Measurements from ENCODE around the gene SH3TC1.

Gene SH3TC1

GRCh38 chr4:8211737-8212581, 12.9 kb downstream of the SH3TC1 start:
- Histone ChIP-seq H3K4me2 (ENCODE audit: low read length) (no peak overlapping the region), H4K20me1 (ENCODE audit: insufficient read depth, low read length) (no peaks in the 10 kb centered on the region), H3K4me3 (ENCODE audit: low read length) (no peak overlapping the region), H3K9ac (ENCODE audit: low read length) (no peak overlapping the region), H2AFZ (ENCODE audit: low read depth, low read length) (no peak overlapping the region), H3K27ac (ENCODE audit: low read length) (no peak overlapping the region), H3K79me2 (ENCODE audit: low read length) (no peaks in the 10 kb centered on the region), H3K4me1 (ENCODE audit: low read length) (no peaks in the 10 kb centered on the region), H3K36me3 (replicated peaks; ENCODE audit: low read depth, low read length) (no peaks in the 10 kb centered on the region), H3K27me3 (ENCODE audit: low read depth, low read length) (no peaks in the 10 kb centered on the region), H3K9me3 (ENCODE audit: insufficient read depth, low read length) (no peaks in the 10 kb centered on the region)
- TF ChIP-seq EZH2phosphoT487 (IDR thresholded peaks at IDR 0.05; ENCODE audit: low read depth) (no peak), CTCF (IDR thresholded peaks at IDR 0.05; ENCODE audit: low read depth, low read length) (no peak)

- H3K27me3 ChIP-seq (ENCODE audit: low read depth, low read length): no peaks in the 10 kb centered on the region
- H4K20me1 ChIP-seq (ENCODE audit: insufficient read depth, low read length): no peaks in the 10 kb centered on the region
- no peaks in the 10 kb centered on the region for H3K9me3 ChIP-seq (ENCODE audit: insufficient read depth, low read length)
- no peak overlapping the region for H3K4me3 ChIP-seq (ENCODE audit: low read length)
- no peaks in the 10 kb centered on the region for H3K36me3 ChIP-seq (replicated peaks; ENCODE audit: low read depth, low read length)
- no peak overlapping the region for H3K9ac ChIP-seq (ENCODE audit: low read length)
- H3K79me2 ChIP-seq (ENCODE audit: low read length): no peaks in the 10 kb centered on the region
- no peak overlapping the region for H2AFZ ChIP-seq (ENCODE audit: low read depth, low read length)
- H3K4me1 ChIP-seq (ENCODE audit: low read length): no peaks in the 10 kb centered on the region
- no peak for TF ChIP-seq CTCF (IDR thresholded peaks at IDR 0.05; ENCODE audit: low read depth, low read length)
- TF ChIP-seq EZH2phosphoT487 (IDR thresholded peaks at IDR 0.05; ENCODE audit: low read depth): no peak
- H3K4me2 ChIP-seq (ENCODE audit: low read length): no peak overlapping the region
- no peak overlapping the region for H3K27ac ChIP-seq (ENCODE audit: low read length)
Observed at GRCh38 chr4:8212622-8213021, 13.5 kb downstream of the SH3TC1 start.

DNA sequence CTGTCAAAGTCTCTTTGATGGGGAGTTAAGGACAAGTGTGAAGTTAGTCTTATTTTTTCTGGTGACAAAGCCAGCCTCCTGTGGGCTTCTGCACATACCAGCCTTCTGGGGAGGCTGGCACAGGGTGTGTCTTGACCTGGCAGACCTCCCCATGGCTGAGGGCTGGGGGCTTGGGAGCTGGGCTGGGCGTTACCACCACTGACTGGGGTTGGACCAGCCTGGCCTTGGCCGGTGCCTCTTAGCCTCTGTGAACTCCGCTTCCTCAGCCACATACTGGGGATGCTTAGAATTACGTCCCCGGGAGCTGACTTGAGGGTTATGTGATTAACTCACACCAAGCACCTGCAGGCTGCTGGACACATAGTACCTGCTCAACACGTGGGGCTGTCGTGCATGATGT, 14.0 kb downstream of the SH3TC1 start:
- H3K9me3 ChIP-seq (ENCODE audit: insufficient read depth, low read length): no peaks in the 10 kb centered on the region
- no peak overlapping the region for H3K9ac ChIP-seq (ENCODE audit: low read length)
- H3K79me2 ChIP-seq (ENCODE audit: low read length): no peaks in the 10 kb centered on the region
- H3K4me3 ChIP-seq (ENCODE audit: low read length): no peak overlapping the region
- no peak for TF ChIP-seq CTCF (IDR thresholded peaks at IDR 0.05; ENCODE audit: low read depth, low read length)
- no peak for TF ChIP-seq EZH2phosphoT487 (IDR thresholded peaks at IDR 0.05; ENCODE audit: low read depth)
- H4K20me1 ChIP-seq (ENCODE audit: insufficient read depth, low read length): no peaks in the 10 kb centered on the region
- H3K4me2 ChIP-seq (ENCODE audit: low read length): no peak overlapping the region
- no peaks in the 10 kb centered on the region for H3K27me3 ChIP-seq (ENCODE audit: low read depth, low read length)
- H3K4me1 ChIP-seq (ENCODE audit: low read length): no peaks in the 10 kb centered on the region
- no peak overlapping the region for H2AFZ ChIP-seq (ENCODE audit: low read depth, low read length)
- H3K27ac ChIP-seq (ENCODE audit: low read length): no peak overlapping the region
- H3K36me3 ChIP-seq (replicated peaks; ENCODE audit: low read depth, low read length): no peaks in the 10 kb centered on the region

GRCh38 chr4:8214136-8214535, 15.0 kb downstream of the SH3TC1 start:
- H3K36me3 ChIP-seq (replicated peaks; ENCODE audit: low read depth, low read length): no peaks in the 10 kb centered on the region
- H2AFZ ChIP-seq (ENCODE audit: low read depth, low read length): no peak overlapping the region
- no peaks in the 10 kb centered on the region for H3K79me2 ChIP-seq (ENCODE audit: low read length)
- no peaks in the 10 kb centered on the region for H3K4me1 ChIP-seq (ENCODE audit: low read length)
- no peaks in the 10 kb centered on the region for H3K27me3 ChIP-seq (ENCODE audit: low read depth, low read length)
- no peak overlapping the region for H3K4me3 ChIP-seq (ENCODE audit: low read length)
- H3K27ac ChIP-seq (ENCODE audit: low read length): no peak overlapping the region
- TF ChIP-seq EZH2phosphoT487 (IDR thresholded peaks at IDR 0.05; ENCODE audit: low read depth) (no peak), CTCF (IDR thresholded peaks at IDR 0.05; ENCODE audit: low read depth, low read length) (no peak)
- no peaks in the 10 kb centered on the region for H3K9me3 ChIP-seq (ENCODE audit: insufficient read depth, low read length)
- H3K4me2 ChIP-seq (ENCODE audit: low read length): no peak overlapping the region
- no peak overlapping the region for H3K9ac ChIP-seq (ENCODE audit: low read length)
- no peaks in the 10 kb centered on the region for H4K20me1 ChIP-seq (ENCODE audit: insufficient read depth, low read length)
